Transverse colon (tissue), 4 donors: ENCODE results near the gene APOBEC2.

Experiments
- CTCF ChIP-seq, 5 experiments: fragments of 200-600 bp in 3 of 5; fragments of 450-650 bp in 2 of 5; sonication (generic) in 3 of 5; IDR thresholded peaks; 1 replicate in 2 of 5; 2 replicates in 3 of 5; pipeline ENCODE4 v1.5.1; 2016 to 2017; ENCODE audit warnings: antibody characterized with exemption in 5 of 5, inconsistent platforms in 3 of 5, mild to moderate bottlenecking in 2 of 5, moderate library complexity in 1 of 5
- EP300 ChIP-seq: sonication (generic); formaldehyde crosslinking; IDR thresholded peaks from one replicate; pipeline ENCODE4 v1.6.1; 2017; ENCODE audit warnings: antibody characterized with exemption, low read depth
- POLR2A ChIP-seq: fragments of 450-650 bp; IDR thresholded peaks from one replicate; pipeline ENCODE4 v1.6.1; 2016; ENCODE audit warnings: antibody characterized with exemption, mild to moderate bottlenecking, moderate library complexity
- POLR2AphosphoS5 ChIP-seq, 3 donors: sonication (generic); formaldehyde crosslinking; IDR thresholded peaks; one replicate each; pipeline ENCODE4 v1.6.1; 2016; ENCODE audit warnings: antibody characterized with exemption in 3 of 3

GRCh38 chr6:41078101-41078500 lies 25.1 kb downstream of the APOBEC2 start:
- no peak for TF ChIP-seq CTCF (IDR thresholded peaks at IDR 0.05)
- no peak for TF ChIP-seq POLR2AphosphoS5 (IDR thresholded peaks at IDR 0.05)
- no peak for TF ChIP-seq EP300
- no peak for TF ChIP-seq POLR2A
